Measurements from ENCODE around the gene SEL1L3.

GRCh38 chr4:25775166-25775565 lies 87.6 kb downstream of the SEL1L3 start:
- TF ChIP-seq CTCF (tag by site-specific recombination; IDR thresholded peaks at IDR 0.05): no peak
- no peak for TF ChIP-seq ZNF664 (tag by site-specific recombination; IDR thresholded peaks at IDR 0.05)
- no peak for TF ChIP-seq ZSCAN23 (tag by site-specific recombination; IDR thresholded peaks at IDR 0.05)
- TF ChIP-seq KLF9 (tag by site-specific recombination; IDR thresholded peaks at IDR 0.05; ENCODE audit: low read depth): no peak
- no peak for TF ChIP-seq HOXA7 (CRISPR knock-in tag; IDR thresholded peaks at IDR 0.05; ENCODE audit: borderline replicate concordance)
- no peak for TF ChIP-seq ZFHX2 (tag by site-specific recombination; conservative IDR thresholded peaks at IDR 0.05)
- no peak for TF ChIP-seq ZNF692 (tag by site-specific recombination; IDR thresholded peaks at IDR 0.05)
- no peak for TF ChIP-seq GFI1B (tag by site-specific recombination; IDR thresholded peaks at IDR 0.05)
- no peak for TF ChIP-seq ZNF362 (tag by site-specific recombination; IDR thresholded peaks at IDR 0.05)
